Effector CD8-positive, alpha-beta T cell (primary cell): ENCODE results near the gene KNSTRN.
A peak's percentile ranks its signal among the peaks of the same experiment; 100 is the strongest.

Source experiments
- DNase-seq: peaks from one replicate; lab custom pipeline; 2025; lab: John Stamatoyannopoulos, UW
- total RNA-seq, 4 experiments: gene quantifications; one replicate each; lab custom pipeline; 2026; lab: John Stamatoyannopoulos, UW

Gene KNSTRN
- 6.5 to 16.7 (median 12.9) reads per million in 4 experiments for total RNA-seq

- peak; percentile 88 for DNase-seq
Measured at GRCh38 chr15:40382580-40383456, at the start of gene KNSTRN. TSS of gene KNSTRN (plus strand) at chr15:40382721. CDS start at chr15:40382836, 115 bp downstream.

GRCh38 chr15:40333922-40334492 lies 48.5 kb upstream of the KNSTRN start:
- no peak for DNase-seq

- DNase-seq, result no peak
Measured at GRCh38 chr15:40334541-40334940, 48.0 kb upstream of the KNSTRN start.

- no peak for DNase-seq
Measured at GRCh38 chr15:40334941-40335795, 47.4 kb upstream of the KNSTRN start.

- no peak for DNase-seq
Measured at GRCh38 chr15:40335938-40336743, 46.4 kb upstream of the KNSTRN start.

GRCh38 chr15:40336744-40337122 lies 45.8 kb upstream of the KNSTRN start:
- DNase-seq, result no peak

- no peak for DNase-seq
Measured at GRCh38 chr15:40337597-40337996, 44.9 kb upstream of the KNSTRN start.

GRCh38 chr15:40338041-40338657 lies 44.4 kb upstream of the KNSTRN start:
- DNase-seq, result peak; percentile 58

- no peak for DNase-seq
Measured at GRCh38 chr15:40338921-40339620, 43.5 kb upstream of the KNSTRN start.

- DNase-seq, result no peak
Measured at GRCh38 chr15:40339621-40339945, 42.9 kb upstream of the KNSTRN start.

- DNase-seq, result no peak
Measured at GRCh38 chr15:40340038-40340739, 42.3 kb upstream of the KNSTRN start.

GRCh38 chr15:40340740-40341400 lies 41.7 kb upstream of the KNSTRN start, which contains the start of gene CCDC9B:
TSS of gene CCDC9B (minus strand) at chr15:40340939. CDS start at chr15:40340819, 120 bp downstream.
- no peak for DNase-seq

- no peak for DNase-seq
Measured at GRCh38 chr15:40342416-40343320, 39.9 kb upstream of the KNSTRN start.

- DNase-seq, result no peak
Measured at GRCh38 chr15:40343512-40343911, 39.0 kb upstream of the KNSTRN start.

- no peak for DNase-seq
Measured at GRCh38 chr15:40344217-40344616, 38.3 kb upstream of the KNSTRN start.

- DNase-seq, result peak; percentile 50
Measured at GRCh38 chr15:40344631-40345120, 37.8 kb upstream of the KNSTRN start.

- no peak for DNase-seq
Measured at GRCh38 chr15:40345225-40345866, 37.2 kb upstream of the KNSTRN start.
